ENCODE measurements around the gene FARS2.

DNA sequence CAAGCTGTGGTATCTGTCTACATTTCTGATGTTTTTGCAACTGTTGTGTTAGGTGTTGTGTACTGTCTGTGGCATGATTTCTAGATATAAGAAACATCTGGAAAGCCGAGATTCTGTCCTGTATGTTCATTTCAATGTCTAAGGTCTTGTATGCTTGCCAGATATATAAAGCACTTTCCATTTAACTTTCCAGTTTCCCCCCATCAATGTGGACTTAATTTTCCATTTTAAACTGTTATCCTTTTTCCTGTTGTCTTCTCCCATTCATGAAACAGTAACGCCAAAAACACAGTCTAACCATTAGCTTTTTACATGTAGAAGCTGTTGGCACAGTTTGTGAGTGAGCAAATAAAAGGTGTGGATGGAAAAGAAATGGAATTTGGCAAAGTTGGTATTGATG lies 181.6 kb downstream of the FARS2 start:
- TF ChIP-seq POLR2AphosphoS5 (IDR thresholded peaks at IDR 0.05; ENCODE audit: low read depth, low read length) (no peak), POLR2A (IDR thresholded peaks at IDR 0.05; ENCODE audit: low read depth, low read length) (no peak)
